ENCODE results near the gene PALM.

- TF ChIP-seq CTCF (IDR thresholded peaks at IDR 0.05) (no peak), EP300 (IDR thresholded peaks at IDR 0.05) (no peak)
Observed at GRCh38 chr19:731000-731399, 22.3 kb downstream of the PALM start.
